K562 (cell line): ENCODE data around the gene FADS6. TPM values are rescaled to one million over a fixed set of nuclear protein-coding genes. Genes with fewer than 3 reads are reported as not detected.

ENCODE experiments used
- GATAD2B ChIP-seq: fragments of 450-650 bp; IDR thresholded peaks from 2 replicates; pipeline ENCODE4 v1.6.1; 2017; ENCODE audit warnings: mild to moderate bottlenecking, borderline replicate concordance
- ZNF174 ChIP-seq: fragments of 250-450 bp; sonication (Bioruptor Pico); IDR thresholded peaks from 2 replicates; pipeline ENCODE4 v1.4.0; 2020; ENCODE audit warnings: mild to moderate bottlenecking
- polyA plus RNA-seq, 8 experiments: library from polyadenylated mRNA; depleted of rRNA in 4 of 8; stranded (reverse) in 5 of 8; unstranded in 3 of 8; fragments of >200 nt; fragmentation: Nextera tagmentation in 2 of 8; fragmentation: Illumina TruSeq in 1 of 8; extraction: Ambion mirVana in 2 of 8; extraction: Trizol in 1 of 8; gene quantifications; 2 replicates each; pipeline versions ENCODE4 v1.2.1 to v1.2.3, GENCODE V29; 2011 to 2014; ENCODE audit warnings: inconsistent platforms in 1 of 8, missing spikeins in 1 of 8
- total RNA-seq, 7 experiments: library from RNA; depleted of rRNA in 6 of 7; stranded (reverse); fragments of >200 nt in 6 of 7; fragmentation: Illumina TruSeq in 2 of 7; extraction: Trizol in 2 of 7; gene quantifications; 2 replicates each; pipeline versions ENCODE4 v1.2.1 to v1.2.3, GENCODE V29; 2011 to 2021; ENCODE audit warnings: low replicate concordance in 1 of 7
- TF ChIP-seq, protein P1 (sequence below), 2 experiments: fragments of 450-650 bp; formaldehyde crosslinking in 1 of 2; IDR thresholded peaks; 2 replicates each; pipeline versions ENCODE4 v1.4.0 to v1.6.1; 2014 to 2020; ENCODE audit warnings: mild to moderate bottlenecking in 2 of 2, borderline replicate concordance in 1 of 2, low read depth in 1 of 2
- TF ChIP-seq, protein P2 (sequence below): fragments of 250-450 bp; sonication (Bioruptor Pico); IDR thresholded peaks from 2 replicates; pipeline ENCODE4 v1.5.0; 2020; ENCODE audit warnings: mild to moderate bottlenecking, borderline replicate concordance
- TF ChIP-seq, protein P3 (sequence below), 2 experiments: fragments of 450-650 bp; conservative IDR thresholded peaks; 2 replicates each; pipeline ENCODE4 v1.6.1; 2017; ENCODE audit warnings: mild to moderate bottlenecking in 2 of 2, moderate library complexity in 2 of 2
- TF ChIP-seq, protein P4 (sequence below): fragments of 250-450 bp; sonication (Bioruptor Pico); IDR thresholded peaks from 2 replicates; pipeline ENCODE4 v1.4.0; 2020; ENCODE audit warnings: mild to moderate bottlenecking

FADS6 gene
- total and polyA plus RNA-seq, 9 of the 15 experiments (the other 6 are each of a cell fraction or from before 2014, with no cell fraction given), result 0.18 to 0.22 TPM; not detected in 7

DNA sequence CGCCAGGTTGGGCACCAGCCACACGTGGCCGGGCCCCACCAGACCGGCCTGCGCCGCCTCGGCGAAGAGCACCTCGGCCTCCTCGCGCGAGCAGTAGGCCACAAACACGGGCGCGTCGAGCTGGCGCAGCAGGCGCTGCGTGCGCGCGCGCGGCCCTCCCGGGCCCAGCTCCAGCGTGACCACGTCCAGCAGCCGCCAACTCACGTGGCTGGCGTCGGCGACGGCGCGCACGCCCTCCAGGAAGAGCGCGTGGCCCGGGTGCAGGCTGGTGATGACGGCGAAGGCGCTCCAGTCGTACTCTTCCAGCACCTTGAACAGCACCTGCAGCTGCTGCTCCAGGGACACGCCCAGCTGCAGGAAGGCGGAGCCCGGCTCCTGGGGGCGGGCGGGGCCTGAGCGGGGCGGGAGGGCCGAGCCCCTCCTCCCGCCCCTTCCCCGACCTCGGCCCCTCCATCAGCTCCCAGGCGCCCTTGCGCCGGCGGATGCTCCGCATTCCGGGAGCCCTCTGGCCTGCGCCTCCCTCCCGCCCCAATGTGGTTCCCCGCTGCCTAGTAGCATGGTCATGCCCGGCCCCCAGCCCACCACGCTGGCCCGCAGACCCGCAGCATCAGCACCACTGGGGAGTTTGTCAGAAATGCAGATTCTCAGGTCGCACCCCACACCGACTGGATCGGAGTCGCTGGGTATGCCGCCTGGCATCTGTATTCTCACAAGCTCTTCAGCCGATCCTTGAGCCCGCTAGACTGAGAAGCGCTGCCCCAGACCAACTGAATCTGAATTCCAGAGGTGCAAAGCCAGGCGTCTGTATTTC lies 41.0 kb downstream of the FADS6 start (continued):
- TF ChIP-seq, protein P1, sequence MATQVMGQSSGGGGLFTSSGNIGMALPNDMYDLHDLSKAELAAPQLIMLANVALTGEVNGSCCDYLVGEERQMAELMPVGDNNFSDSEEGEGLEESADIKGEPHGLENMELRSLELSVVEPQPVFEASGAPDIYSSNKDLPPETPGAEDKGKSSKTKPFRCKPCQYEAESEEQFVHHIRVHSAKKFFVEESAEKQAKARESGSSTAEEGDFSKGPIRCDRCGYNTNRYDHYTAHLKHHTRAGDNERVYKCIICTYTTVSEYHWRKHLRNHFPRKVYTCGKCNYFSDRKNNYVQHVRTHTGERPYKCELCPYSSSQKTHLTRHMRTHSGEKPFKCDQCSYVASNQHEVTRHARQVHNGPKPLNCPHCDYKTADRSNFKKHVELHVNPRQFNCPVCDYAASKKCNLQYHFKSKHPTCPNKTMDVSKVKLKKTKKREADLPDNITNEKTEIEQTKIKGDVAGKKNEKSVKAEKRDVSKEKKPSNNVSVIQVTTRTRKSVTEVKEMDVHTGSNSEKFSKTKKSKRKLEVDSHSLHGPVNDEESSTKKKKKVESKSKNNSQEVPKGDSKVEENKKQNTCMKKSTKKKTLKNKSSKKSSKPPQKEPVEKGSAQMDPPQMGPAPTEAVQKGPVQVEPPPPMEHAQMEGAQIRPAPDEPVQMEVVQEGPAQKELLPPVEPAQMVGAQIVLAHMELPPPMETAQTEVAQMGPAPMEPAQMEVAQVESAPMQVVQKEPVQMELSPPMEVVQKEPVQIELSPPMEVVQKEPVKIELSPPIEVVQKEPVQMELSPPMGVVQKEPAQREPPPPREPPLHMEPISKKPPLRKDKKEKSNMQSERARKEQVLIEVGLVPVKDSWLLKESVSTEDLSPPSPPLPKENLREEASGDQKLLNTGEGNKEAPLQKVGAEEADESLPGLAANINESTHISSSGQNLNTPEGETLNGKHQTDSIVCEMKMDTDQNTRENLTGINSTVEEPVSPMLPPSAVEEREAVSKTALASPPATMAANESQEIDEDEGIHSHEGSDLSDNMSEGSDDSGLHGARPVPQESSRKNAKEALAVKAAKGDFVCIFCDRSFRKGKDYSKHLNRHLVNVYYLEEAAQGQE (IDR thresholded peaks at IDR 0.05; ENCODE audit: borderline replicate concordance), result peak; percentile 94
- TF ChIP-seq, protein P1 (CRISPR knock-in tag; IDR thresholded peaks at IDR 0.05; ENCODE audit: low read depth), result peak; percentile 76
- TF ChIP-seq, protein P2, sequence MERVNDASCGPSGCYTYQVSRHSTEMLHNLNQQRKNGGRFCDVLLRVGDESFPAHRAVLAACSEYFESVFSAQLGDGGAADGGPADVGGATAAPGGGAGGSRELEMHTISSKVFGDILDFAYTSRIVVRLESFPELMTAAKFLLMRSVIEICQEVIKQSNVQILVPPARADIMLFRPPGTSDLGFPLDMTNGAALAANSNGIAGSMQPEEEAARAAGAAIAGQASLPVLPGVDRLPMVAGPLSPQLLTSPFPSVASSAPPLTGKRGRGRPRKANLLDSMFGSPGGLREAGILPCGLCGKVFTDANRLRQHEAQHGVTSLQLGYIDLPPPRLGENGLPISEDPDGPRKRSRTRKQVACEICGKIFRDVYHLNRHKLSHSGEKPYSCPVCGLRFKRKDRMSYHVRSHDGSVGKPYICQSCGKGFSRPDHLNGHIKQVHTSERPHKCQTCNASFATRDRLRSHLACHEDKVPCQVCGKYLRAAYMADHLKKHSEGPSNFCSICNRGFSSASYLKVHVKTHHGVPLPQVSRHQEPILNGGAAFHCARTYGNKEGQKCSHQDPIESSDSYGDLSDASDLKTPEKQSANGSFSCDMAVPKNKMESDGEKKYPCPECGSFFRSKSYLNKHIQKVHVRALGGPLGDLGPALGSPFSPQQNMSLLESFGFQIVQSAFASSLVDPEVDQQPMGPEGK, result no peak
- TF ChIP-seq, protein P3, sequence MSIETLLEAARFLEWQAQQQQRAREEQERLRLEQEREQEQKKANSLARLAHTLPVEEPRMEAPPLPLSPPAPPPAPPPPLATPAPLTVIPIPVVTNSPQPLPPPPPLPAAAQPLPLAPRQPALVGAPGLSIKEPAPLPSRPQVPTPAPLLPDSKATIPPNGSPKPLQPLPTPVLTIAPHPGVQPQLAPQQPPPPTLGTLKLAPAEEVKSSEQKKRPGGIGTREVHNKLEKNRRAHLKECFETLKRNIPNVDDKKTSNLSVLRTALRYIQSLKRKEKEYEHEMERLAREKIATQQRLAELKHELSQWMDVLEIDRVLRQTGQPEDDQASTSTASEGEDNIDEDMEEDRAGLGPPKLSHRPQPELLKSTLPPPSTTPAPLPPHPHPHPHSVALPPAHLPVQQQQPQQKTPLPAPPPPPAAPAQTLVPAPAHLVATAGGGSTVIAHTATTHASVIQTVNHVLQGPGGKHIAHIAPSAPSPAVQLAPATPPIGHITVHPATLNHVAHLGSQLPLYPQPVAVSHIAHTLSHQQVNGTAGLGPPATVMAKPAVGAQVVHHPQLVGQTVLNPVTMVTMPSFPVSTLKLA (conservative IDR thresholded peaks at IDR 0.05), result peak in 1 of 2 experiments; percentile 72; a peak in 2 of 4 replicates
- TF ChIP-seq ZNF174 (no peak), GATAD2B (no peak)
- TF ChIP-seq, protein P4, sequence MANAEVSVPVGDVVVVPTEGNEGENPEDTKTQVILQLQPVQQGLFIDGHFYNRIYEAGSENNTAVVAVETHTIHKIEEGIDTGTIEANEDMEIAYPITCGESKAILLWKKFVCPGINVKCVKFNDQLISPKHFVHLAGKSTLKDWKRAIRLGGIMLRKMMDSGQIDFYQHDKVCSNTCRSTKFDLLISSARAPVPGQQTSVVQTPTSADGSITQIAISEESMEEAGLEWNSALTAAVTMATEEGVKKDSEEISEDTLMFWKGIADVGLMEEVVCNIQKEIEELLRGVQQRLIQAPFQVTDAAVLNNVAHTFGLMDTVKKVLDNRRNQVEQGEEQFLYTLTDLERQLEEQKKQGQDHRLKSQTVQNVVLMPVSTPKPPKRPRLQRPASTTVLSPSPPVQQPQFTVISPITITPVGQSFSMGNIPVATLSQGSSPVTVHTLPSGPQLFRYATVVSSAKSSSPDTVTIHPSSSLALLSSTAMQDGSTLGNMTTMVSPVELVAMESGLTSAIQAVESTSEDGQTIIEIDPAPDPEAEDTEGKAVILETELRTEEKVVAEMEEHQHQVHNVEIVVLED (CRISPR knock-in tag), result peak; percentile 87
